Right cardiac atrium (tissue), 5 donors: ENCODE results near the gene ARGLU1. TPM values are rescaled to one million over a fixed set of nuclear protein-coding genes. Genes with fewer than 3 reads are reported as not detected.

Experiments
- ATAC-seq, 2 donors: fragments of 200-7000 bp; cut with Tn5 transposase; one replicate each; pipeline versions ENCODE4 v1.8.0 to v1.9.1; 2020; ENCODE audit warnings: moderate library complexity in 2 of 2, mild to moderate bottlenecking in 1 of 2
- DNase-seq, 3 donors: peaks; one replicate each; pipeline ENCODE4 v3.0.0-alpha.2; 2020
- H3K27ac ChIP-seq: one replicate; pipeline ENCODE4 v1.5.1; 2013; ENCODE audit warnings: mild to moderate bottlenecking, low read length, control low read depth, moderate library complexity
- H3K27me3 ChIP-seq: one replicate; pipeline ENCODE4 v1.6.1; 2013; ENCODE audit not compliant: control insufficient read depth, insufficient read depth
- H3K4me1 ChIP-seq: one replicate; pipeline ENCODE4 v1.6.1; 2013; ENCODE audit warnings: low read length; ENCODE audit not compliant: control insufficient read depth, insufficient read depth
- H3K4me3 ChIP-seq: one replicate; pipeline ENCODE4 v1.5.1; 2013; ENCODE audit warnings: low read length, control low read depth
- H3K9me3 ChIP-seq: one replicate; pipeline ENCODE4 v1.6.1; 2013; ENCODE audit warnings: low read length; ENCODE audit not compliant: control insufficient read depth
- WGBS: extraction: QIAGEN DNeasy Blood & Tissue Kit; methylation state at CpG from one replicate; pipeline ENCODE4 v1.1.7; 2013; 5-methylcytosine and 5-hydroxymethylcytosine counted together
- intact Hi-C, 4 donors: fragments of 100-400 bp; cut with DNase I; formaldehyde crosslinking; loops; one replicate each; pipeline versions ENCODE4 v1.11.0 to v1.14.0; 2022 to 2023
- polyA plus RNA-seq: library from polyadenylated mRNA; stranded (reverse); fragments of 200-250 nt; gene quantifications from one replicate; pipeline ENCODE4 v1.2.3, GENCODE V29; 2013
- total RNA-seq, 4 donors: library from RNA; stranded (reverse); fragmentation: NEBNext Ultra II Directional; extraction: Animal tissue kit (Norgen Biotek cat#: 25700); gene quantifications; one replicate each; pipeline ENCODE4 v1.2.1, GENCODE V29; 2021
- donor health status: healthy with polysubstance abuse.
- donor health status: DM: no; HTN: yes; CAD: no.
- donor health status: DM: no; HTN: no; CAD: no.
- donor health status: DM: no; HTN: yes; CAD: no; lungs with severe emphysema.
- donor health status: DM: yes; HTN: yes; CAD: no.

The ARGLU1 gene
- total and polyA plus RNA-seq, 5 donors = 44.2 to 63.0 (median 48.7) TPM

- Histone ChIP-seq H3K4me1 (no peaks in the 10 kb centered on the region), H3K4me3 (no peak overlapping the region), H3K9me3 (no peaks in the 10 kb centered on the region), H3K27ac (no peak overlapping the region), H3K27me3 (no peaks in the 10 kb centered on the region)
- intact Hi-C loops = no loop called here
- 66% methylated on average over 11 of the region's 11 CpGs for WGBS
- DNase-seq (no peak), ATAC-seq (peak in 1 of 2 donors; percentile 66)
Measured at GRCh38 chr13:106507560-106508274, 60.2 kb downstream of the ARGLU1 start.

- DNase-seq (no peak), ATAC-seq (no peak)
- Histone ChIP-seq H3K4me1 (no peaks in the 10 kb centered on the region), H3K4me3 (no peak overlapping the region), H3K27me3 (no peaks in the 10 kb centered on the region), H3K27ac (no peak overlapping the region), H3K9me3 (no peaks in the 10 kb centered on the region)
- intact Hi-C loops = no loop called here
- WGBS = 60% methylated on average over 2 of the region's 2 CpGs
Measured at GRCh38 chr13:106506286-106506685, 61.7 kb downstream of the ARGLU1 start.

- intact Hi-C loops = no loop called here
- no peaks in the 10 kb centered on the region for H3K9me3 ChIP-seq
- H3K27me3 ChIP-seq = no peaks in the 10 kb centered on the region
- DNase-seq = no peak
- WGBS = 88% methylated on average over 4 of the region's 4 CpGs
- no peak overlapping the region for H3K27ac ChIP-seq
- no peaks in the 10 kb centered on the region for H3K4me1 ChIP-seq
- H3K4me3 ChIP-seq = no peak overlapping the region
- ATAC-seq = no peak
Measured at GRCh38 chr13:106505732-106506131, 62.2 kb downstream of the ARGLU1 start.

GRCh38 chr13:106505295-106505694 is 62.6 kb downstream of the ARGLU1 start:
- Histone ChIP-seq H3K27ac (no peak overlapping the region), H3K4me1 (no peaks in the 10 kb centered on the region), H3K27me3 (no peaks in the 10 kb centered on the region), H3K4me3 (no peak overlapping the region), H3K9me3 (no peaks in the 10 kb centered on the region)
- 87% methylated on average over 4 of the region's 4 CpGs for WGBS
- ATAC-seq (no peak), DNase-seq (no peak)
- intact Hi-C loops = no loop called here

- WGBS = 77% methylated on average over 9 of the region's 9 CpGs
- Histone ChIP-seq H3K27me3 (no peaks in the 10 kb centered on the region), H3K4me3 (no peak overlapping the region), H3K4me1 (no peaks in the 10 kb centered on the region), H3K27ac (no peak overlapping the region), H3K9me3 (no peaks in the 10 kb centered on the region)
- intact Hi-C loops = no loop called here
- DNase-seq (no peak), ATAC-seq (peak in 1 of 2 donors; percentile 7)
Measured at GRCh38 chr13:106503730-106504453, 64.0 kb downstream of the ARGLU1 start.

- no peak overlapping the region for H3K27ac ChIP-seq
- no peak for DNase-seq
Measured at GRCh38 chr13:106503272-106503671, 64.7 kb downstream of the ARGLU1 start.

GRCh38 chr13:106500445-106500844 is 67.5 kb downstream of the ARGLU1 start:
- no peaks in the 10 kb centered on the region for H3K27me3 ChIP-seq
- peaks cover 2% of the 10 kb centered on the region for H3K4me1 ChIP-seq
- H3K9me3 ChIP-seq = no peaks in the 10 kb centered on the region
- no peak overlapping the region for H3K4me3 ChIP-seq
- 58% methylated on average over 6 of the region's 6 CpGs for WGBS
- DNase-seq (no peak), ATAC-seq (no peak)
- no peak overlapping the region for H3K27ac ChIP-seq
- intact Hi-C loops = no loop called here

More at GRCh38 chr13:106503272-106503671, 64.7 kb downstream of the ARGLU1 start:
- ATAC-seq = peak in 1 of 2 donors; percentile 18
- H3K4me1 ChIP-seq = no peaks in the 10 kb centered on the region
- no peak overlapping the region for H3K4me3 ChIP-seq
- no peaks in the 10 kb centered on the region for H3K27me3 ChIP-seq
- WGBS = 72% methylated on average over 5 of the region's 5 CpGs
- H3K9me3 ChIP-seq = no peaks in the 10 kb centered on the region
- intact Hi-C loops = no loop called here

- Histone ChIP-seq H3K27me3 (no peaks in the 10 kb centered on the region), H3K27ac (no peak overlapping the region), H3K4me1 (peaks cover 2% of the 10 kb centered on the region), H3K9me3 (no peaks in the 10 kb centered on the region), H3K4me3 (no peak overlapping the region)
- 42% methylated on average over 4 of the region's 4 CpGs for WGBS
- DNase-seq (no peak), ATAC-seq (peak in 1 of 2 donors; percentile 38)
- intact Hi-C loops = loop anchor here in 1 of 4 donors (10.0 kb wide), 1 partner anchor 395 kb away; no protein-coding TSS in a partner anchor
Measured at GRCh38 chr13:106499896-106500295, 68.0 kb downstream of the ARGLU1 start.

- intact Hi-C loops = loop anchor here in 1 of 4 donors (10.0 kb wide), 1 partner anchor 394 kb away; no protein-coding TSS in a partner anchor
- peaks cover 2% of the 10 kb centered on the region for H3K4me1 ChIP-seq
- no peak for DNase-seq
- no peak overlapping the region for H3K4me3 ChIP-seq
- 66% methylated on average over 2 of the region's 2 CpGs for WGBS
- no peak for ATAC-seq
- H3K27ac ChIP-seq = no peak overlapping the region
- no peaks in the 10 kb centered on the region for H3K27me3 ChIP-seq
- H3K9me3 ChIP-seq = no peaks in the 10 kb centered on the region
Measured at GRCh38 chr13:106499113-106499512, 68.8 kb downstream of the ARGLU1 start.

GRCh38 chr13:106498571-106498970 is 69.4 kb downstream of the ARGLU1 start:
- Histone ChIP-seq H3K27ac (no peak overlapping the region), H3K4me3 (no peak overlapping the region), H3K27me3 (no peaks in the 10 kb centered on the region), H3K9me3 (no peaks in the 10 kb centered on the region), H3K4me1 (peaks cover 2% of the 10 kb centered on the region)
- DNase-seq (no peak), ATAC-seq (no peak)
- WGBS = 46% methylated on average over 1 of the region's 1 CpG
- intact Hi-C loops = loop anchor here in 1 of 4 donors (10.0 kb wide), 1 partner anchor 394 kb away; no protein-coding TSS in a partner anchor

- no peak overlapping the region for H3K27ac ChIP-seq
- 56% methylated on average over 3 of the region's 3 CpGs for WGBS
- intact Hi-C loops = loop anchor here in 1 of 4 donors (10.0 kb wide), 1 partner anchor 393 kb away; no protein-coding TSS in a partner anchor
- no peaks in the 10 kb centered on the region for H3K9me3 ChIP-seq
- H3K27me3 ChIP-seq = no peaks in the 10 kb centered on the region
- no peak for DNase-seq
- peaks cover 2% of the 10 kb centered on the region for H3K4me1 ChIP-seq
- no peak overlapping the region for H3K4me3 ChIP-seq
- ATAC-seq = no peak
Measured at GRCh38 chr13:106498158-106498557, 69.8 kb downstream of the ARGLU1 start.
